Suprapubic skin (tissue), 4 donors: ENCODE measurements around the gene FASTK. TPM values are rescaled to one million over a fixed set of nuclear protein-coding genes. Genes with fewer than 3 reads are reported as not detected.

Experiments
- DNase-seq, 2 donors: peaks; one replicate each; pipeline ENCODE4 v3.0.0-alpha.2; 2019; ENCODE audit warnings: low spot score in 2 of 2
- H3K27ac ChIP-seq: fragments of 200-600 bp; sonication (generic); one replicate; pipeline ENCODE4 v1.5.1; 2019
- H3K27me3 ChIP-seq: fragments of 200-600 bp; sonication (generic); one replicate; pipeline ENCODE4 v1.5.1; 2019
- H3K36me3 ChIP-seq: fragments of 200-600 bp; sonication (generic); one replicate; pipeline ENCODE4 v1.5.1; 2019
- H3K4me1 ChIP-seq: fragments of 200-600 bp; sonication (generic); one replicate; pipeline ENCODE4 v1.5.1; 2019
- H3K4me3 ChIP-seq: fragments of 200-600 bp; sonication (generic); one replicate; pipeline ENCODE4 v1.5.1; 2019; ENCODE audit warnings: mild to moderate bottlenecking
- H3K9me3 ChIP-seq: fragments of 200-600 bp; sonication (generic); one replicate; pipeline ENCODE4 v1.5.1; 2019
- CTCF ChIP-seq, 2 donors: fragments of 200-600 bp in 1 of 2; fragments of 450-650 bp in 1 of 2; sonication (generic) in 1 of 2; IDR thresholded peaks; one replicate each; pipeline ENCODE4 v1.5.1; 2016 to 2019; ENCODE audit warnings: antibody characterized with exemption in 2 of 2, mild to moderate bottlenecking in 1 of 2, moderate library complexity in 1 of 2
- EP300 ChIP-seq: sonication (generic); formaldehyde crosslinking; IDR thresholded peaks from one replicate; pipeline ENCODE4 v1.6.1; 2017; ENCODE audit warnings: antibody characterized with exemption
- POLR2A ChIP-seq, 2 donors: fragments of 450-650 bp; IDR thresholded peaks; one replicate each; pipeline ENCODE4 v1.6.1; 2017; ENCODE audit warnings: antibody characterized with exemption in 2 of 2, mild to moderate bottlenecking in 2 of 2, moderate library complexity in 2 of 2
- POLR2AphosphoS5 ChIP-seq, 3 donors: sonication (generic); formaldehyde crosslinking; IDR thresholded peaks; one replicate each; pipeline ENCODE4 v1.6.1; 2017; ENCODE audit warnings: antibody characterized with exemption in 3 of 3
- WGBS: methylation state at CpG from one replicate; pipeline ENCODE4 v1.1.5; 2018; 5-methylcytosine and 5-hydroxymethylcytosine counted together
- total RNA-seq, 4 donors: library from RNA; depleted of rRNA; stranded (reverse); fragments of >200 nt; gene quantifications; one replicate each; pipeline ENCODE4 v1.1.0, GENCODE V29; 2016

The FASTK gene
- total RNA-seq, 4 donors from 2014 or later = 76.8 to 102 (median 90.9) TPM

GRCh38 chr7:151080067-151080521 lies 515 bp downstream of the FASTK start:
- H3K9me3 ChIP-seq = no peaks in the 10 kb centered on the region
- WGBS = 2% methylated on average over 9 of the region's 31 CpGs
- no peak for DNase-seq
- H3K27me3 ChIP-seq = no peaks in the 10 kb centered on the region
- peak overlapping the region; percentile 75 for H3K4me3 ChIP-seq
- peaks cover 69% of the 10 kb centered on the region for H3K4me1 ChIP-seq
- H3K27ac ChIP-seq = peak overlapping the region; percentile 91
- peaks cover 27% of the 10 kb centered on the region for H3K36me3 ChIP-seq
- no peak for TF ChIP-seq POLR2AphosphoS5 (IDR thresholded peaks at IDR 0.05)
- no peak for TF ChIP-seq POLR2A (IDR thresholded peaks at IDR 0.05)
- no peak for TF ChIP-seq CTCF (IDR thresholded peaks at IDR 0.05)
- no peak for TF ChIP-seq EP300

- peaks cover 35% of the 10 kb centered on the region for H3K36me3 ChIP-seq
- H3K9me3 ChIP-seq = no peaks in the 10 kb centered on the region
- 78% methylated on average over 23 of the region's 27 CpGs for WGBS
- no peaks in the 10 kb centered on the region for H3K27me3 ChIP-seq
- peaks cover 67% of the 10 kb centered on the region for H3K4me1 ChIP-seq
- peak in 1 of 2 donors; percentile 64 for DNase-seq
- H3K27ac ChIP-seq = no peak overlapping the region
- TF ChIP-seq POLR2A (IDR thresholded peaks at IDR 0.05) (no peak), POLR2AphosphoS5 (IDR thresholded peaks at IDR 0.05) (no peak), CTCF (IDR thresholded peaks at IDR 0.05) (no peak), EP300 (no peak)
- peak overlapping the region; percentile 75 for H3K4me3 ChIP-seq
Observed at GRCh38 chr7:151079199-151079910, 1.3 kb downstream of the FASTK start.

- Histone ChIP-seq H3K9me3 (no peaks in the 10 kb centered on the region), H3K4me1 (peaks cover 61% of the 10 kb centered on the region), H3K27me3 (no peaks in the 10 kb centered on the region), H3K4me3 (no peak overlapping the region), H3K36me3 (peaks cover 44% of the 10 kb centered on the region), H3K27ac (peak overlapping the region; percentile 20)
- peak in 1 of 2 donors; percentile 87 for DNase-seq
- 52% methylated on average over 14 of the region's 22 CpGs for WGBS
- TF ChIP-seq POLR2A (IDR thresholded peaks at IDR 0.05) (no peak), POLR2AphosphoS5 (IDR thresholded peaks at IDR 0.05) (no peak), EP300 (no peak), CTCF (IDR thresholded peaks at IDR 0.05) (no peak)
Observed at GRCh38 chr7:151078233-151079040, 2.2 kb downstream of the FASTK start.

- H3K27me3 ChIP-seq = no peaks in the 10 kb centered on the region
- H3K4me3 ChIP-seq = no peak overlapping the region
- 67% methylated on average over 9 of the region's 10 CpGs for WGBS
- no peak for TF ChIP-seq CTCF (IDR thresholded peaks at IDR 0.05)
- TF ChIP-seq POLR2AphosphoS5 (IDR thresholded peaks at IDR 0.05) = no peak
- TF ChIP-seq POLR2A (IDR thresholded peaks at IDR 0.05) = no peak
- TF ChIP-seq EP300 = no peak
- no peaks in the 10 kb centered on the region for H3K9me3 ChIP-seq
- DNase-seq = peak in 1 of 2 donors; percentile 64
- peaks cover 57% of the 10 kb centered on the region for H3K4me1 ChIP-seq
- peak overlapping the region; percentile 20 for H3K27ac ChIP-seq
- H3K36me3 ChIP-seq = peaks cover 50% of the 10 kb centered on the region
Observed at GRCh38 chr7:151077705-151078232, 2.8 kb downstream of the FASTK start.
